Measurements from ENCODE around the gene PLA2G5. TPM values are rescaled to one million over a fixed set of nuclear protein-coding genes. Genes with fewer than 3 reads are reported as not detected.

Gene PLA2G5
- total RNA-seq, 1 experiment from 2014 or later: not detected

- CTCF ChIA-PET: no interaction called here
- Mint-ChIP-seq H3K27me3 (ENCODE audit: unreplicated experiment) (peaks cover 17% of the 10 kb centered on the region), H3K9me3 (ENCODE audit: low read depth, unreplicated experiment) (no peaks in the 10 kb centered on the region), H3K4me3 (ENCODE audit: low read depth, unreplicated experiment) (no peak overlapping the region), H3K4me1 (ENCODE audit: low read depth, unreplicated experiment) (no peaks in the 10 kb centered on the region), H3K27ac (ENCODE audit: unreplicated experiment) (no peak overlapping the region), H3K36me3 (ENCODE audit: insufficient read depth, unreplicated experiment) (no peaks in the 10 kb centered on the region)
- intact Hi-C loops (cut with micrococcal nuclease; ENCODE audit: unreplicated experiment): no loop called here
- no peak for TF ChIP-seq CTCF (IDR thresholded peaks at IDR 0.05; ENCODE audit: unreplicated experiment)
- no peak for DNase-seq
- BruUV-seq (replicated peaks): no TSS peak
Observed at GRCh38 chr1:20086800-20087199, 16.8 kb downstream of the PLA2G5 start.

GRCh38 chr1:20087668-20088067, 17.7 kb downstream of the PLA2G5 start:
- no peak overlapping the region for H3K4me3 Mint-ChIP-seq (ENCODE audit: low read depth, unreplicated experiment)
- no TSS peak for BruUV-seq (replicated peaks)
- CTCF ChIA-PET: no interaction called here
- intact Hi-C loops (cut with micrococcal nuclease; ENCODE audit: unreplicated experiment): no loop called here
- H3K36me3 Mint-ChIP-seq (ENCODE audit: insufficient read depth, unreplicated experiment): no peaks in the 10 kb centered on the region
- H3K27ac Mint-ChIP-seq (ENCODE audit: unreplicated experiment): no peak overlapping the region
- no peak for DNase-seq
- H3K27me3 Mint-ChIP-seq (ENCODE audit: unreplicated experiment): peaks cover 22% of the 10 kb centered on the region
- H3K4me1 Mint-ChIP-seq (ENCODE audit: low read depth, unreplicated experiment): no peaks in the 10 kb centered on the region
- no peak for TF ChIP-seq CTCF (IDR thresholded peaks at IDR 0.05; ENCODE audit: unreplicated experiment)
- H3K9me3 Mint-ChIP-seq (ENCODE audit: low read depth, unreplicated experiment): no peaks in the 10 kb centered on the region

GRCh38 chr1:20089328-20090077, 19.5 kb downstream of the PLA2G5 start:
- Mint-ChIP-seq H3K27ac (ENCODE audit: unreplicated experiment) (no peak overlapping the region), H3K9me3 (ENCODE audit: low read depth, unreplicated experiment) (no peaks in the 10 kb centered on the region), H3K36me3 (ENCODE audit: insufficient read depth, unreplicated experiment) (no peaks in the 10 kb centered on the region), H3K4me1 (ENCODE audit: low read depth, unreplicated experiment) (no peaks in the 10 kb centered on the region), H3K4me3 (ENCODE audit: low read depth, unreplicated experiment) (no peak overlapping the region), H3K27me3 (ENCODE audit: unreplicated experiment) (peaks cover 32% of the 10 kb centered on the region)
- TF ChIP-seq CTCF (IDR thresholded peaks at IDR 0.05; ENCODE audit: unreplicated experiment): no peak
- no peak for DNase-seq
- intact Hi-C loops (cut with micrococcal nuclease; ENCODE audit: unreplicated experiment): no loop called here
- BruUV-seq (replicated peaks): no TSS peak
- CTCF ChIA-PET: no interaction called here

GRCh38 chr1:20090119-20090518, 20.1 kb downstream of the PLA2G5 start:
- Mint-ChIP-seq H3K4me3 (ENCODE audit: low read depth, unreplicated experiment) (no peak overlapping the region), H3K27me3 (ENCODE audit: unreplicated experiment) (peaks cover 32% of the 10 kb centered on the region), H3K4me1 (ENCODE audit: low read depth, unreplicated experiment) (no peaks in the 10 kb centered on the region), H3K36me3 (ENCODE audit: insufficient read depth, unreplicated experiment) (no peaks in the 10 kb centered on the region), H3K9me3 (ENCODE audit: low read depth, unreplicated experiment) (no peaks in the 10 kb centered on the region), H3K27ac (ENCODE audit: unreplicated experiment) (no peak overlapping the region)
- CTCF ChIA-PET: no interaction called here
- intact Hi-C loops (cut with micrococcal nuclease; ENCODE audit: unreplicated experiment): no loop called here
- TF ChIP-seq CTCF (IDR thresholded peaks at IDR 0.05; ENCODE audit: unreplicated experiment): no peak
- no peak for DNase-seq
- BruUV-seq (replicated peaks): no TSS peak
